Inflammatory macrophage (primary cell): ENCODE results near the gene PPP6R2.

ENCODE experiments used
- DNase-seq, 2 donors: peaks; one replicate each; pipeline ENCODE4 v3.0.0-alpha.2; 2020 to 2022

Gene PPP6R2

DNA sequence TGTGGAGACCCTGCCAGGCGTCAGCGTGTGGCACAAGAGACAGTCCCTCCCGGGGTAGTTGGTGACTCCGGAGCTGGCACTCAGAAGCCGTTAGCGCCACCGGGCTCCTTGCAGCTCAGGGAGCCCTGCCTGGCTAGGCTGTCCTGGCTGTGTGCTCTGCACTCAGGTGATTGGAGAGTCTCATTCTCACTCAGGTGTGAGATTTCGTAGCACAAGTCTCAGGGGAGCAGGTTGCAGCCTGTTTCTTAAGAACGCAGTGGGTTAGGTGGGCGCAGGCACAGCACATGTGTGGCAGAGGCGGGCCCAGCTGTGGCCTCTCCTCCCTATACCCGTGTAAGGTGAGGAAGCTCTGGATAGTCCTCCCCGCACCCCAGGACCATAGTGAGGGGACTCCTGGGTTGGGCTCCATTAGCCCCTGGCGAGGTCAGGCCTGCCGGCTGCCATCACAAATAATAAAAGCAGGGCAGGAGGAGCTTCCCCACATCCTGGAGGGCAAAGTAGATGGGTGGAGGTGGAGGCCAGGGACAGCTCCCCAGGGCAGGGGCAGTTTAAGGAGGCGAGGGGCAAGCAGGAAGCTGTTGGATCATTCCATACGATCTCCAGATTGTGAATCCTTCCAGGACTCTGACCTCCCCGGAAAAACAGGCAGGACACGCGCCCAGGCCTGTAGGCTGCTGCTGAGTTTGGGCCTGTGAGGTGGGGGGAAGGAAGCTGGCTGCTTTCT lies 92.3 kb downstream of the PPP6R2 start:
- DNase-seq: no peak

DNA sequence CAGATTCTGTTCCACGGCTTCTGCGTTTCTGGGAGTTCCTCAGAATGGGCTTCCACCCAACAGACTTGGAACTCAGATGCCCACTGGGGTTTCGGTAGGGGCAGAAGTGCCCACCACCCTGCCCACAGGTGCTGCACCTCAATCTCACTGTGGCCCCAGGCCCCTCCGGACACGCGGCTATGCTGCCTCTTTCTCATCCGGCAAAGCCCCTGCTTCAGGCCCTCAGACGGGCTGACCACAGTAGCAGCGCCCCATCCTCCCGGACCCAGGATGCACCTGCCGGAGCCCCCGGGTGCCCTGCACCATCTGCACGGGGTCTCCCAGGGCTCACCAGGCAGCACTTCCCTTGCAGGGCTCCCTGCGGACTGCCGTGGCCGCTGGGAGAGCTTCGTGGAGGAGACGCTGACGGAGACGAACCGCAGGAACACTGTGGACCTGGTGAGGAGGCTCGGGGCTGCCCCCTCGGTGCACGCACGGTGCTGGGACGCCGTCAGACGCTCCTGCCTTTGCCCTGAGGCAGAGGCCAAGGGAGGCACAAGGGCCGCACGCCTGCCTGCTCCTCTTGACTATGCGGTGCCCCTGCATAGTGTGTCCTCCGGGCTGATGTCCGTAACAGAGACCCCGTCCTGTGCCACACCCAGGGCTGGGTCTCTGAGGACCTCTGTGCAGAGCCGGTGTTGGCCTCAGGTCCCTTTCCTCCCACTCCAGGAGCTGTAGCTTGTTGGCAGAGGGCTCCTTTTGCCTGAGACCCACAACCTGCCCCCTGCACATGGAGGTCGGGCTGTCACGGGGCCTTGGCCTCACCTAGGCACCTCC lies 93.1 kb downstream of the PPP6R2 start:
- DNase-seq: no peak

DNA sequence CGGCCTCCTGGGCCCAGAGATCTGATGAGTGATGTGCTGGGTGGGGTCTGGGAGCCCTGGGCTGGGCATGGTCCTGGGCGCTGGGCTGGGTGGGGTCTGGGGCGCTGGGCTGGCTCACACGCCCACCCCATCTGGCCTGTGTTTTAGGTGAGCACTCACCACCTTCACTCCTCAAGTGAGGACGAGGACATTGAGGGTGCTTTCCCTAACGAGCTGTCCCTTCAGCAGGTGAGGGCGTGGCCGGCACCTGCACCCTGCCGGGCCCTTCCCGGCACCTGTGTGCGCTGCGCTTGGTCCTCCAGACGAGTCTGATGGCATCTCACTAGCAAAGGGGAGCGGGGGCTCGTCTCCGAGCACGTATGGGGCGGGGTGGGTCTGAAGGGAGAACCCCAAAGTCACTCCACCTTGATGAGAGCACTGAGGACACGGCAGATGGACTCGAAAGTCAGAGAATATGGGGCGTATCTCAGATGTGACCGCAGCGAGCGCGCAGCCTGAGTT lies 93.8 kb downstream of the PPP6R2 start:
- no peak for DNase-seq

DNA sequence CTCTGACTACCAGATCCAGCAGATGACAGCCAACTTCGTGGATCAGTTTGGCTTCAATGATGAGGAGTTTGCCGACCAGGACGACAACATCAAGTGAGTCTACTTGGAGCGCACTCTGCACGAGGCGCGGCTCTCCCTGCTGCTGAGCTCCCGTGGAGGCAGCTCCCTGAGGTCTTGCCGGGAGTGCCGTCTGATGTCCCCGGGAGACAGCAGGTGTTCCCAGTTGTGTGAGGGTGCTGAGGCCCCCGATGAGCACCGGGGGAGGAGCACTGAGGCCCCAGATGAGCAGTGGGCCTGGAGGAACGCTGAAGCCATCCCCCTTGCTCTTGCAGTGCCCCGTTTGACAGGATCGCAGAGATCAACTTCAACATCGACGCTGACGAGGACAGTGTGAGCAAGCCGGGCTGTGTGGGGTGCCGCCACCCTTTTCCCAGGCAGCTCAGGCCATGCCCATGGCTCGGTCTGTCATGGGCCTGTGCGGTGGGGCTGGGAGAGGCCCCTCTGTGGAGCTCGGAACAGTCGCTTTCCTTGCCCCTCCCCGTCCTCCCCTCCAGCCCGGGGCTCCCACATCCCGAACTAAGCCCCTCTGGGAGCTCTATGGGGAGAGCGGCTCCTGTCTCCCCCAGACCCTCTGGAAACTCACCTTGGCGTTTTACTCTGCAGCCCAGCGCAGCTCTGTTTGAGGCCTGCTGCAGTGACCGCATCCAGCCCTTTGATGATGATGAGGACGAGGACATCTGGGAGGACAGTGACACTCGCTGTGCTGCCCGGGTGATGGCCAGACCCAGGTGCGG lies 94.6 kb downstream of the PPP6R2 start:
- no peak for DNase-seq

DNA sequence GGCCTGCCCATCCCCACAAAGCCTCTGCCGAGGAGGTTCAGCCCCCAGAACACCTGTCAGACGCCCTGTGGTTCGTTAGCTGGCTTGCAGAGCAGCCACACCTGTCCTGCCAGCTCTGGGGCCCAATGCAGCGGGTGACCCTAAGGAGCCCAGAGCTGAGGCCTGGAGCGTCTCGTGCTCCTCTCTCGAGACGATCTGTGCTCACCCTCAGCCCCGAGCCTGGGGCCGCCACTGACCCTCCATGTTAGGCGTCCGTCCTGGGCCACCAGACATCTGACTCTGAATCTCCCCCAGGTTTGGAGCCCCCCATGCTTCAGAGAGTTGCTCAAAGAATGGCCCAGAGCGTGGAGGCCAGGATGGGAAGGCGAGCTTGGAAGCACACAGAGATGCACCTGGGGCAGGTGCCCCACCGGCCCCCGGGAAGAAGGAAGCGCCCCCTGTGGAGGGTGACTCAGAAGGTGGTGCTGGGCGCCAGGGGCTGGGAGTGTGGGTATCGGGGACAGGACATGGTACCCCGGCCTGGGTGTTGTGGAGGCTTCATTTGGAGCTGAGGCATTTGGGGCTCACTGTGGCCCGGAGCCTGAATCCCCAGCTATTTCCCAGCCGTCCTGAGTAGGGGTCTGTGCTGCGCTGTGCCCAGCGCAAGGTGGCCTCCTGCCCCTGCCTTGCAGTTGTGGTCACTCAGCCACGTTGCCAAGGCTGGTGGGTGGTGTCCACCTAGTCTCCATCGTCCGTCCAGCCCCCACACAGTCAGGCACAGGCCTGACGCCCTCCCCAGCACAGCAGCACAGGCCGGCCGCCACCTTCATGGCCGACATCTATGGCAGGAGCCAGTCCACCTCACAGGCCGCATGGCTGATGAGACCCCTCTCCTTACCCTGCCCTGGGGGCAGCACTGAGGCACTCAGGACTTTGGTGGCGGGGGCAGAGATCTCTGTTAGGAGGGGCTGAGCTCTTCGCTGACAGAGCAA lies 95.5 kb downstream of the PPP6R2 start:
- DNase-seq: no peak

DNA sequence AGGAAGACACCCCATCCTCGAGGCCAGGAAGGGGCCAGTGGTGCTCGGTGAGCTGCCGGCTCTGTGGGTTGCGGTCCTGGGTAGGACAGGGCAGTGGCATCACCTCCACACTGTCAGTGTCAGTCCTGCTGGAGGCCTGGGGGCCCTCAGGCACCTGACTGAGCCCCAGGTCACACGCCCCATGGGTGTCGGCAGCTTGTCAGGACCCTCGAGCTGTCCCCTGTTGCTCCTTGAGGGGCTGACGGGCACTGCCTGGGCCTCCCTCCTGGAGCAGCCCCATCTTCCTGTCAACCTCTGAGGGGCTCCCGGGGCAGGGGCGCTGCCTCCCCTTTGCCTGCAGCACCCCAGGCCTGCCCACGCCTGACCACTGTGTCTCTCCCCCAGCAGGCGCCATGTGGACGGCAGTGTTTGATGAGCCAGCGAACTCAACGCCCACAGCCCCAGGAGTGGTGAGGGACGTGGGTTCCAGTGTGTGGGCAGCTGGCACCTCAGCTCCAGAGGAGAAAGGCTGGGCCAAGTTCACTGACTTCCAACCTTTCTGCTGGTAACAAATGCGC lies 96.3 kb downstream of the PPP6R2 start:
- no peak for DNase-seq

DNA sequence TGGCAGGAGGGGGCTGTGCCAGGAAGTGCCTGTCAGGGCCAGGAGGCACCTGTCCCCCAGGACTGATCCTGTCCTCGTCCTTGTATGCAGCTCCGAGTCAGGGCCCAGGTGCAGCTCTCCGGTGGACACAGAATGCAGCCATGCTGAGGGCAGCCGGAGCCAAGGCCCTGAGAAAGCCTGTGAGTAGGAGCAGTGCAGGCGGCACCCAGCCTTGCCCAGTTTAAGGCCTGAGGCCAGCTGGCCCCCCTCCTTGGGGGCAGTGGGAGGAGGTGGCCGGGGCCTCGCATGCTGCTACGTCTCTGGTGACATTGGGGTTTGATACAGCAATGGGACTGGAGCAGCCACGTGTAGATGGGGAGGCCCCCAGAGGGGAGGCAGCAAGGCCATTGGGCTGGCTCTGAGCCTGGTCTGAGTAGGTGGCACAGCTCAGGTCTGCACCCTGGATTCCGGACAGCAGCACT lies 96.8 kb downstream of the PPP6R2 start:
- no peak for DNase-seq

DNA sequence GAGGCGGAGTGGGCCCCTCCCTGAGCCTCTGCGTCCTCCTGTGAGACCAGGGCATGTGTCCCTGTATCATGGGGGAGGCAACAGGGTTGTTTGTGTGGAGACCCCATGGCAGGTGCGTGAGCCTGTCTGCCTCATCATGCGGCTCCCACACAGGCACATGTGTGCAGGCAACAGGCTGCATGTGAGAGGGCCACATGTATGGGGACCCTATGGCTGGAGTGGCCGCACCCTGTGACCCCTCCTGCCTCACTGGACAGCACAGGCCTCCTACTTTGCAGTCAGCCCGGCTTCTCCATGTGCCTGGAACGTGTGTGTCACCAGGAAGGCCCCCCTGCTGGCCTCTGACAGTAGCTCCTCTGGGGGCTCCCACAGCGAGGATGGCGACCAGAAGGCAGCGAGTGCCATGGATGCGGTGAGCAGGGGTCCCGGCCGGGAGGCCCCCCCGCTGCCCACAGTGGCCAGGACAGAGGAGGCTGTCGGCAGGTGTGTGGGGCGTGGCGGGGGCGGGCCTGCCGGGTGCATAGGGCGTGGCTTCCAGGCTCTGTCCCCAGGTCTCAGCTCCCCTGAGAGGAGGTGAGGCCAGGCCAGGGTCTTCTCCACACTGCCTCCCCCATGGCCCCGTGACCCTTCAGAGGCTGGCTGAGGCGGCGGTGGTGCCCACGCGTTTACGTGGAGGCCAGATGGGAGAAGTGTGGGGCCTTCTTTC lies 97.6 kb downstream of the PPP6R2 start:
- DNase-seq: no peak

DNA sequence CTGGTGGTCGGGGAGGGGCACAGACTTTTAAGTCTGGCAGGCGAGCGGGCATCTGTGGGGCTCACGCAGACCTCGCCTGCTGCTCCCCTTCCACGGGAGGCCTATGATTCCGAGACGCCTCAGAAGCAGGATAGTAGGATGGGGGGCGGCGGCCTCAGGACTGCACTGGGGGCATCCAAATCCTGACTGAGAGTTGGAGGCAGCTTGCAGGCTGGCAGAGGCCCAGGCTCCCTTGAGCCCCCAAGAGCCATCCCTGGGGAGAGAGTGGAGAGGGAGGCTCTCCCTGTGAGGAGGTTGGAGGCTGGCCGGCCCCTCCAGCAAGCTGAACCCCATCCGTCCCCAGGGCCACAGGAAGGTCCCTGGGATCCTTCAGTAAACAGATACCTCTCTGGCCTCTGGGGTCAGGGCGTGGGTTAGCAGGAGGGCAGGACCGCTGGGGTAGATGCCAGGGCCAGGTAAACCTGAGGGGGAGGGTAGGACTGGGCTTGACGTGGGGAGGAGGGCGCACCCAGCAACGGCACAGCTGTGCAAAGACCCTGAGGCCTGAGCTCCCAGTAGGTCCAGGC lies 98.4 kb downstream of the PPP6R2 start:
- DNase-seq: no peak

DNA sequence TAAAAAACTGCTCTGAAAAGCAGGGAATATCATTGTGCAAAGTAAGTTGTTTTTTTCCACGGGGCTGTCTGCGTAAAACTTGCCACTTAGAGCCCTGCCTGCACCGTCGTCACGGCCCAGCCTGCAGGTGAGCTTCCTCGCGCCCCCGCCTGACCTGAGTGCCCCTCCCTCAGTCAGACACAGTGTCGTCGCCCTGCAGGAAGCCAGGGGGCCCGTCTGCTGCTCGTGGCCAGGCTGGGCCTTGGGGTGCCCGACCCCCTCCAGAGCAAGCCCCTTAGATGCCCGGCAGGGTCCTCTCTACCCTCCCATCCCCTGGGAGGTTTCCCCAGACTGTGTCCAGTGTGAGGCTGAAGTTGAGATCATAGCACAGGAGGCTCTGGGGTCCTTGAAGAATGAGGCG lies 100.1 kb downstream of the PPP6R2 start:
- DNase-seq: no peak

DNA sequence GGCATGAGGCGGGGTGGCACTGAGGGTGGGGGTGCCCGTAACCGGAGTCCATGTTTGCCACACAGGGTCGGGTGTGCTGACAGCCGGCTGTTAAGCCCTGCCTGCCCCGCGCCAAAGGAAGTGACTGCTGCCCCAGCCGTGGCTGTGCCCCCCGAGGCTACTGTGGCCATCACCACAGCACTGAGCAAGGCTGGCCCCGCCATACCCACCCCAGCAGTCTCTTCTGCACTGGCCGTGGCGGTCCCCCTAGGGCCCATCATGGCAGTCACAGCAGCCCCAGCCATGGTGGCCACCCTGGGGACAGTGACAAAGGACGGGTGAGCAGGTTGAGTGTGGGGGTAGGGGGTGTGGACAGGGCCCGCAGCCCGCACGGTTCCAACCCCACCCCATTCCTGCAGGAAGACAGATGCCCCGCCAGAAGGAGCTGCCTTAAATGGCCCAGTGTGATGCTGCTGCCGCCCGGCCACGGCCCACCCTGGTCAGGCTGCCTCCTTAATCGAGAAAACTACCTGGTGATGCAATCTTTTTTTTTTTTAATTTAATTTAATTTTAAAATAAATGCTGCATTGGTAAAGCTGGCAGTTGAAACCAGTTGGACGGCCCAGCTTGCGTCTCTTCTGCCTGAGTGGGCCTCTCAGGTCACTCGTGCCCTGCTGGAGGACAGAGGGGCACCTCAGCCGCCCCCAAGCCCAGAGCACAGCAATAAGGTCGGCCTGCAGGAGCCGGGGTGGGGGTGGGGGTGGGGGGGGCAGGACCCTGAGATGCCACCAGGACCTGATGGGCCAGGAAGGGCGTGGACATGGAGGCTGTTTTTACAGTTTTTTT lies 100.9 kb downstream of the PPP6R2 start:
- DNase-seq: no peak

DNA sequence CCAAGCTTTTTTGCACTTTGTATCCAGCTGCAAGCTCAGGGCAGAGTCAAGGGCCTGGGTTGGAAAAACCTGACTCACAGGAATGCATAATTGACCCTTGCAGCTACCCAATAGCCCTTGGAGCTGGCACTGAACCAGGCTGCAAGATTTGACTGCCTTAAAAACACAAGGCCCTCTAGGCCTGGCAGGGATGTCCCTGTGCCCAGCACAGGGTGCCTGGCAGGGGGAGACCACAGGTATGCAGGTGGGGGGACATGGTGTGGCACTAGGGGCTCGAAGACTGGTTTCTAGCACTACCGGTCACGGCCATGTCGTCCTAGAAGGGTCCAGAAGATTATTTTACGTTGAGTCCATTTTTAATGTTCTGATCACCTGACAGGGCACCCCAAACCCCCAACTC lies 101.5 kb downstream of the PPP6R2 start:
- DNase-seq: no peak

DNA sequence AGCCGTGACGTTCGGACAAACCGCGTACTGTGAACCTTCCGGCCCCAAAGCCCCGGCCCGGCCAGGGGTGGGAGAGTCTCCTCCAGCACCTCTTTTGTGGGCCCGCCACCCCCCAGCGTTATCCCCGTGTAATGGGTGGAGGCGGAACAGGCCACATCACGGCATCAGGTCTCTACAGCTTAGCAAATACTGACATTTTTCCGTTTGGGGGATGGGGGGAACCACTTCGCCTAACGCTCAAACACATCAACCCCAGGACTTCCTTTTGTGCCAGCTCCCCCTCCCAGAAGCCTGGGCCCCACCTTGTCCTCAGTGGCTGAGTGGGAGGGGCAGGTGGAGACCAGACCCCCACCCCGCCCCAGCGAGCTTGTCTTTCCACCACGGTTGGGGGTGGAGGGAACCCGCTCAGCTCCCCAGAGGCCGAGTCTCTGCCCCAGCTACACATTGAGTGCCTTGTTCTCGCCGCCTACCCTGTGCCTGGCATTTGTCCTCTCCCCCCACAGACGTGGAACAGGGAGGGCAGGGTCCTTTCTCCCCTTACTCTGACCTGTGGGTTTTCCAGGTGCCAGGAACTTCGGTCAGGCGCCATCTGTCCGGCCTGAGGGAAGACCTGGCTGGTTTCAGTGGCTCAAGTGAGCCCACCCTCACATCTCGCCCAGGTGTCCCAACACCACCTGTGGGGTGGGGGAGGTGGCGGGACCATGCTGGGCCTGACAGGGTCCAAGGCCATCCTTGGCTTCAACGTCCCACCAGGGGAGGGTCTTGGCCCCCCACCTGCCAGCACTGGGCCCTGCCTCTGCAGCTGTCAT lies 102.1 kb downstream of the PPP6R2 start:
- DNase-seq: no peak

DNA sequence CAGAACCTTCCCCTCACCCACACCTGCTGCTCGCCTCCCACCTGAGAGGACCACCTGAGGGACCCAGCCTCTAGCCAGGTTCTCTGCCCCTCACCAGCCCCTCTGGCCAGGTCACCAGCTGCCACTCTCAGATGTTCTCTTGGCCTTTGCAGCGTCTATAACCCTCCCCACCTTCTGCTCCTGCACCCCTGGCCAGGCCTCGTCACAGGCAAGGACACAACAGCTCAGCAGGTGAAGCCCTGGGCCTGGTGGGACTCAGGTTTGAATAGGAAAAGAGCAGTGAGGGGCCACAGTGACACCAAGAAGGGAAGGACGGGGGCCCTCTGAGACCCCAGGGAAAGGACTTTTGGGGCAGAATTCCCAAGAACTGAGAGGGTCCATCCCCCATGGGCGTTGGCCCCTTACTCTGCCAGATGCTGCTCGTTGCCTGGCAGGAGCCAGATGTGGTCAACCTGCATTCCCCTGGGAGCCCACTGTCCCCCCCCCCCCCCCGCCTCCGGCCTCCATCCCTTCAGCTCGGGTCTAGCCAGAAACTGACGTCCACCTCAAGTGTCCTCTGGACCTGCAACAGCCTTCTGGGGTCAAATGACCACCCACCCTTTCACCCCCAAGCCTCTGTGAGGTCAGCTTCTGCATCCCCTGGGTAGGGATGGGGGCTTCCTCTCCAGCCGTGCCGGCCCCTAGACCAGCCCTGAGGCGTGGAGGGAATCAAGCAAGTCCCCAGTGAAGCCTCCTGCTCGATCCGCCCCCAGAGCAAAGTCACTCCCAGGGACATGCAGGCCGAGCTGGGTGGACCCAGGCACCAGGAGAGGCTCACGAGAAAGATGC lies 103.0 kb downstream of the PPP6R2 start:
- DNase-seq: no peak

DNA sequence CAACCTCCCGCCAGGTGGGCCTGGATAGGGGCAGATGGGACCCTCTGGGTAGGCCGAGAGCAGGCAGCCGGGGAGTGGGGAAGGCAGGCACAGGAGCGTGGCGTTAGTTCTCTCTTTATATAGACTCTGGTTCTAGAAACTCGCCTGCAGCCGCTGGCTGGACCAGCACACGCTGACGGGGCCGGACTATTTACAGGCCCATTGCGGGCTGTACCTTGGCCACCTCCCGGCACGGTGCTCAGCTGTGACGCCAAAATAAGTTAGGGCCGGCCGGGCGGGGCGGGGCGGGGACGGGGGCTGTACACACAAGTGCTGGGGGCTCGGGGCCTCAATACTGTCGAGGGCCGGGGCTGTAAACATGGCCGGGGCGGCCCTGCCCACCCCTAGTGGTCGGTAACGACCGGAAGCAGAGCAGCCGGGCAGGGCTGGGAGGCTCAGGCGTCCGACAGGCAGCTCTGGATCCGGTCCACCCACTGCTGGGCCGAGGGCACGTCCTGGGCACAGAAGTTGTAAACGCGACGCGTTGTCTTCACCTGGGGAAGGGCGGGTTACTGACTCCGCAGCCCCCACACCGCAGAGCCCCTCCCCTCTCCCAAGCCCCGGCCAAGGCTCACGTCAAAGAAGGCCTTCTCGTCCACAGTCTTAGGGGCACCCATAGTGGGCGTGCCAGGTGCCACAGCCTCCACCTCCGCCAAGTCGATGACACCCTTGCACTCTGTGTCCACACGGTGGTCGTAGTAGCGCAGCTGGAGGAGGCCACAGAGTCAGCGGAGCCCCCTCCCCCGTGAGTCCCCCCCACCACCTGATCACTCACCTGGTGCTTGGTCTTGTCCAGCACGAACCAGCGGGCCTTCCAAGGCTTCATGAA lies 103.8 kb downstream of the PPP6R2 start:
- no peak for DNase-seq
